GM21360 (cell line): ENCODE measurements around the gene GAS2L2.

Source experiments
- ATAC-seq: cut with Tn5 transposase; IDR thresholded peaks from one replicate; pipeline ENCODE4 v1.9.1; 2021; ENCODE audit warnings: mild to moderate bottlenecking, moderate library complexity; ENCODE audit not compliant: unreplicated experiment

Gene GAS2L2

DNA sequence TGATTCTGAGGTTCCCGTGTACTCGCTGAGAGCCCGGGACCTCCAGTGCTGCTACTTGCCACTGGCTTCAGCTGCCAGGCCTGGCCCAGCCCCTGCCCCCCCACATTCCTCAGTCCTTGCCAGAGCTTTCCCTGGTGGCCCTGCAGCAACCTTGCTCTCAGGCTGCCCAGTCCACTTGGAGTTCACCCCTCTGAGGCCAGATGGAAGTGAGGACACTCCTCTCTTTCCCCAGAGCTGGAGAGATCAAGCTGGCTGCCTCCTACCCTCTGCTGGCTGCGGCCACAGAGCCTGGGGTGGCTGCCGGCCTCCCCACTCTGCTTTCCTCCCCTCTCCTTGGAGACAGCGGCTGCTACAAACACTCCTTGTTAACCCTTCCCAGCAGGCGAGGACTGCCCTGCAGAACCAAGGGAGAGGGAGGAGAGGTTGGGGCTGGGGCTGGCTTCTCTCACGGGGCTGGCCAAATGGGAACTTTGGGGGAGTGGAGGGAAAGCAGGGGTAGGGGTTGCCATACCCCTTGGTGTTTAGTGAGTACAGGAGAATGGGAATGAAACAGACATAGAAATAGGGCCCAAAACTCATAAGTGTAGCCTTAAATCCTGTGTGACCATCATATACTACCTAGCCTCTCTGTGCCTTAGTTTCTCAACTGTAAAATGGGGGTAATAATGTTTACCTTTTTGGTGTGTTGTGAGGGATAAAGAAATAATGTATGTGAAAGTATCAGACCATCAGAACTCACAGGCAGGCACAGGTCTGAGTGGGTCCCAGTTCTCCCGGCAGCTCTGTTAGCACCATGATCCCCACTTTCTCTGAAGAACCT, at the start of gene GAS2L2:
Gene GAS2L2 (minus strand): TSS at position 295 of the 820 bp plus-strand sequence. CDS start 389 bp downstream, outside the sequence.
- ATAC-seq = no peak

DNA sequence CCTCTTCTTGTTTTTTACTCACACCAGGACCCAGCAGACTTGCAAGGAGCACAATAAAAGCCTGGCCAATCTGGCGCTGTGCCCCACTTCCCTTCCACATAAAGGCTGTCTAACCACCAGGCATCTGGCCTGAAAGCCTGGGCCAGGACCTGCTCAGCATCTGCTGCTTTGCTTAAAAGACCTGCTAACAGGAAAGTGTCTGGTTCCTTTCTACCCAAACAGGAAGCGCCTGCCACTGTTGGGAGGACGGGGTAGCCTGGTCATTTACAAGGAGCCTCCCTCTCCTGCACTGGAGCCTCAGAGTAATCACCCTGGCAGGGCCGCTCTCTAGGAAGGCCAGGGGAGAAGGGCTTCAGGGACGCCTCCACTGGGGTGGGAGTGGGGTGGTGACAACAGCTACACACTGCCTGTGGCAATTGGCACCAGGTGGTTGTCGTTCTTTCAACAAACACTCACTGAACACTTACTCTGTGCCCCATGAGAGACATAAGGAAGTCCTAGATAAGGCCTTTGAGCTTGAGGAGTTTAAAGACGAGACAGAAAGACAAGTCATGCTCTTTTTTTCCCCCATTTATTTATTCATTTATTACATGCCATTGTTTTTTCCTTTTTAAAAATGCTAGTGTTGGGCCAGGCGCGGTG, 48.7 kb upstream of the GAS2L2 start:
- ATAC-seq = no peak

DNA sequence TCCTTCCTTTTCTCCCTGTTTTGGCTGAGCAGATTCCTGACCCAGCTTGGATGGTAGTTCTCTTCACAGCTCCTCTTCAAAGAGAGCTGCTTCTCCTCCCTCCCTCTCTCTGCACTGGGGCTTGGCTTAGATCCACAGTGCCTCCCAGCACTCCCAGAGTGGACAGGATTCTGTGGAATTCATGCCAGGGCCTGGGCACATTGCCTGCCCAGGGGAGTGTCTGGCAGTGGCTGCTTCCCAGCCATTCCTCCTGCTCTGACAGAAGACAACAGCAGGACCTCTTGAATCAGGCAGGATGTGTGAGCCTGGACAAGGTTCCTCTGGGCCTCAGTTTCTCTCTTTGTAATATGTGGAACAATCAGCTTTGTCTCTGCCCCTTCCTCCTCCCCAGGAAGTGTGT, 46.9 kb upstream of the GAS2L2 start:
- ATAC-seq = no peak

- ATAC-seq = no peak
Measured at GRCh38 chr17:35797918-35798317, 44.9 kb upstream of the GAS2L2 start.

- no peak for ATAC-seq
Measured at GRCh38 chr17:35797370-35797769, 44.3 kb upstream of the GAS2L2 start.

GRCh38 chr17:35796942-35797341, 43.9 kb upstream of the GAS2L2 start:
- no peak for ATAC-seq

DNA sequence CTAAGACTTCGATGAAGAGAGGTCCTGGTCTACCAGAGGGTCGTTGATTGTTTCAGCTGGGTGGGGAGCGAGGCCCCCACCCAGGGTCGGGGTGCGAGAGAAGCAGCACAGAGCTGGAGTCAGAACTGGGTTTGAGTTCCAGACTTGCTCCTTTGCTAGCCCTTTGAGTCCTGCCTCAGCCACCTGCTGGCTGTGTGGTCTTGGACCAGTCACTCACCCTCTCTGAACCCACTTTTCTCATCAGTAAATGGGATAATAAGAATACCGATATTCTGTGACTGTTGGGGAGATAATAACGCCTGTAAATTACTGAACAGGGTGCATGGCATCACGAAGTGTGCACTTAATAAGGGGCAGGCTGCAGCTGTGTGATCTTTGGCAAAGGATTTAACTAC, 42.8 kb upstream of the GAS2L2 start:
- ATAC-seq = no peak

- no peak for ATAC-seq
Measured at GRCh38 chr17:35795007-35795870, 42.2 kb upstream of the GAS2L2 start, which contains the start of gene MMP28. Gene MMP28 (minus strand): TSS chr17:35795641. CDS start chr17:35795377, 264 bp downstream.

GRCh38 chr17:35793257-35793656, 40.2 kb upstream of the GAS2L2 start:
- ATAC-seq = no peak

DNA sequence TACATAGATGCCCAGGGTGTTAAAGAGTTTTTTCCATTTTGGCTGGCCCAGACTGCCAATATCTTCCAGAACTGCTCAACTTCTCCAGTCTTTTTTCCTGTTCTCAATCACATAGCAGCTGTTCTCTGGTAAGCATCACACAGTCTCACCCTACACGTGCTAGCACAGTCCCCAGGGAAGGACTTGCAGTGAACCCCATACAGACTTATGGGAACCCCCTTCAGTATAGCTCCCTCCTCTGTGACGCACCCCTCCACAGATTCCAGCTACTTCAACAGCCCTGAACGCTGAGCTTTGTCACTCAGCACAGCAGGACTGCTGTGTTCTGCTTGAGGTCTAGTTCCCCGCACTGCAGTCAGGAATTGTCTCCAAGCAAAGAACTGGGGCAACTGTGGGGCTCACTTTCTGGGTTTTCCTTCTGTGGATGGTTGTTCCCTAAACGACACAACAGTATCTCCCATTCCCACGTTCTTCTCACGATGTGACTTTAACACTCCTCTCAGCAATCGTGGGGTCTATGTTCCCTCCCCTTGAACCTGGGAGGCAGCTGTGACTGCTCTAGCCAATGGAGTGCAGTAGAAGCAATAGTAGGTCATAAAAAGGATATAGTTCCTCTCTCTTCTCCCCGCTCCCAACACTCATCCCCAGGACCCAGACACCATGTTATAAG, 38.8 kb upstream of the GAS2L2 start:
- no peak for ATAC-seq

DNA sequence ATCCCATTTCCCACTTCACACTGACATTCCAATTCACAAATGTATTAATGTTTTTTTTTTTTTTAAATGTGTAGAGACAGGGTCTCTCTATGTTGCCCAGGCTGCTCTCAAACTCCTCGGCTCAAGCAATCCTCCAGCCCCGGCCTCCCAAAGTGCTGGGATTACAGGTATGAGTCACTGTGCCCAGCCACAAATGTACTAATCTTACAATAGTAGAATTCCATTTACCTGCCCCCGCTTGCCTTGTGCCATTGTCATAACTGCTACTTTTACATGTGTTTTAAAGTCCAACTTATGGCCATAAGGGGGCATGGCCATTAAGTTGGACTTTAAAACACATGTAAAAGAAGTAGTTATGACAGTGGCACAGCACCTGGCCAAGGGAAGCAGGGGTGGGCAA, 37.8 kb upstream of the GAS2L2 start:
- no peak for ATAC-seq

- ATAC-seq = no peak
Measured at GRCh38 chr17:35788477-35789368, 35.7 kb upstream of the GAS2L2 start.

DNA sequence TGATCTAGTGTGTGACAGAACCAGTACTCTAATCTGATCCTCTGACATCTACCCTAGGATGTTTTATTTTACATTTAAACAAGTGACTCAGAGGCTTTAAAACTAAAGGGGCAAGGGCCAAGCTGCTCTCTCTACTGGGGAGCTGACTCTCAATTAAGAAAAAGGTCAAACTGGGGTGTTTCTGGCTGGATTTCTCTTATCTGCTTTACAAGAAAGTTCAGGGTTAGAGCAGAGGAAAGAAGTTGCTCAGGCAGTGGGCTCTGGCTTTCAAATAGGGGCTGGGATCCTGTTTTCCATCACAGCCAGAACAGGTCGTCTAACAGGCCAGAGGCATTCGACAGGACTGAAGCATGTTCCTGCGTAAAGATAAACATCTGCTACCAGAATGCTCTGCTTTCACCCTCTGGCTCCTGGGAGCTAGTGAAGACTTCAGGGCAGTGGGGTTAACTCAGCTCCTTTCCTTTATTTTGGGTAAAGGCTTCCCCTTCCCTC, 33.9 kb upstream of the GAS2L2 start:
- no peak for ATAC-seq

- no peak for ATAC-seq
Measured at GRCh38 chr17:35784895-35785294, 31.9 kb upstream of the GAS2L2 start.

DNA sequence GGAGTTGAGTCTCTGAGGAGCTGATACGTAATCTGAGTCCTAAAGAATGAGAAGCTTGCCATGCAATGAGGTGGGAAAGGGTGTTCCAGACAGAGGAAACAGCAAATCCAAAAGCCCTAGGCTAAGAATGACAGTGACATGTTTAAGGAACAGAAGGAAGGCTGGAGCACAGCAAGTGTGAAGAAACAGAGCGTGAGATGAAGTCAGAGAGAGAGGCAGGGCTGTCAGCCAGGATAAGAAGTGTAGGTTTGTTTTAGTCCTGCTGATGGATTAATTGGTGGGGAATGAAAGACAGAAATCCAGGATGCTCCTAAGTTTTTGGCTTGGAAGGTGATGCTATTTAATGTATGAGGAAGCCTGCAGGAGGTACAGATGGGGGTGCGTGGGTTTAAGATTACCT, 27.9 kb upstream of the GAS2L2 start:
- ATAC-seq = no peak

- ATAC-seq = no peak
Measured at GRCh38 chr17:35778641-35779196, 25.7 kb upstream of the GAS2L2 start.

- no peak for ATAC-seq
Measured at GRCh38 chr17:35775583-35775982, 22.5 kb upstream of the GAS2L2 start.

GRCh38 chr17:35775039-35775438, 22.0 kb upstream of the GAS2L2 start:
- ATAC-seq = no peak

GRCh38 chr17:35774499-35774898, 21.5 kb upstream of the GAS2L2 start:
- ATAC-seq = no peak
